ENCODE data around the gene ALK.

DNA sequence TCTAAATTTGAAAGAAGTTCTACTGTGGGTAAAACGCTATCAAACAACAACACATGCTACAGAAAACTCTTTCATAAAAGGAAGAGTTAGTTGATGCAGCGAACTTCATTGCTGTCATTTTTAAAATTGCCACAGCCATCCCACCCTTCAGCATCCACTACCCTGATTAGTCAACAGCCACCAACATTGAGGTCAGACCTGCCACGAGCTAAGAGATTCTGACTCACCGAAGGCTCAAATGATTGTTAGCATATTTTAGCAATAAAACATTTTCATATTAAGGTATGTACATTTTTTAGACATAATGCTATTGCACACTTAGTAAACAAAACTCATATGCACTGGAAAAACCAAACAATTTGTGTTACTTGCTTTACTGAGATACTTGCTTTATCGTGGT, 459.1 kb downstream of the ALK start:
- TF ChIP-seq, protein P1, sequence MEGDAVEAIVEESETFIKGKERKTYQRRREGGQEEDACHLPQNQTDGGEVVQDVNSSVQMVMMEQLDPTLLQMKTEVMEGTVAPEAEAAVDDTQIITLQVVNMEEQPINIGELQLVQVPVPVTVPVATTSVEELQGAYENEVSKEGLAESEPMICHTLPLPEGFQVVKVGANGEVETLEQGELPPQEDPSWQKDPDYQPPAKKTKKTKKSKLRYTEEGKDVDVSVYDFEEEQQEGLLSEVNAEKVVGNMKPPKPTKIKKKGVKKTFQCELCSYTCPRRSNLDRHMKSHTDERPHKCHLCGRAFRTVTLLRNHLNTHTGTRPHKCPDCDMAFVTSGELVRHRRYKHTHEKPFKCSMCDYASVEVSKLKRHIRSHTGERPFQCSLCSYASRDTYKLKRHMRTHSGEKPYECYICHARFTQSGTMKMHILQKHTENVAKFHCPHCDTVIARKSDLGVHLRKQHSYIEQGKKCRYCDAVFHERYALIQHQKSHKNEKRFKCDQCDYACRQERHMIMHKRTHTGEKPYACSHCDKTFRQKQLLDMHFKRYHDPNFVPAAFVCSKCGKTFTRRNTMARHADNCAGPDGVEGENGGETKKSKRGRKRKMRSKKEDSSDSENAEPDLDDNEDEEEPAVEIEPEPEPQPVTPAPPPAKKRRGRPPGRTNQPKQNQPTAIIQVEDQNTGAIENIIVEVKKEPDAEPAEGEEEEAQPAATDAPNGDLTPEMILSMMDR (conservative IDR thresholded peaks at IDR 0.05; ENCODE audit: low read depth, low read length): no peak
- no peak for TF ChIP-seq EZH2 (IDR thresholded peaks at IDR 0.05; ENCODE audit: borderline replicate concordance, low read depth, low read length, poor library complexity, severe bottlenecking)

Data from A673 (cell line).